Activated T-helper 2 cell treated with anti-CD3 and anti-CD28 coated beads, Interferon-gamma antibody, Interleukin-2, Interleukin-4, amounts not matched to agents 10 μg/mL and 5 μg/mL and 100 μg/mL, durations not matched to agents 14 hours and 24 hours and 36 hours (primary cell): Measurements from ENCODE around the gene PHOSPHO2. TPM values are rescaled to one million over a fixed set of nuclear protein-coding genes. Genes with fewer than 3 reads are reported as not detected.

Source experiments
- total RNA-seq: library from RNA; stranded (reverse); gene quantifications from 2 replicates; pipeline ENCODE4 v1.2.3, GENCODE V29; 2022

Gene PHOSPHO2
- total RNA-seq, 1 donor from 2014 or later = 4.2 TPM

Other genes starting within 250 kb of the PHOSPHO2 start
- gene BBS5, start 215.0 kb upstream of the PHOSPHO2 start, total RNA-seq = 3.2 and 3.3 TPM in 2 replicates
- 0.14 TPM in 1 of 2 replicates, not detected in the other for gene KLHL41, start 184.8 kb upstream of the PHOSPHO2 start, total RNA-seq
- 61.5 and 61.9 TPM in 2 replicates for gene FASTKD1, start 120.6 kb upstream of the PHOSPHO2 start, total RNA-seq
- gene PPIG, start 110.1 kb upstream of the PHOSPHO2 start, total RNA-seq = 57.5 and 57.6 TPM in 2 replicates
- gene CFAP210, start 64 bp upstream of the PHOSPHO2 start, total RNA-seq = not detected in 2 replicates
- gene KLHL23, start 39.4 kb downstream of the PHOSPHO2 start, total RNA-seq = 7.6 and 8.3 TPM in 2 replicates
- gene SSB, start 104.4 kb downstream of the PHOSPHO2 start, total RNA-seq = 99.7 and 111 TPM in 2 replicates
- gene METTL5, start 130.4 kb downstream of the PHOSPHO2 start, total RNA-seq = 88.2 and 95.2 TPM in 2 replicates
- 29.3 and 30.7 TPM in 2 replicates for gene UBR3, start 133.0 kb downstream of the PHOSPHO2 start, total RNA-seq